ENCODE data around the gene GMEB2. TPM values are rescaled to one million over a fixed set of nuclear protein-coding genes. Genes with fewer than 3 reads are reported as not detected.

The GMEB2 gene
- total RNA-seq, 1 experiment from 2014 or later: 8.4 TPM

DNA sequence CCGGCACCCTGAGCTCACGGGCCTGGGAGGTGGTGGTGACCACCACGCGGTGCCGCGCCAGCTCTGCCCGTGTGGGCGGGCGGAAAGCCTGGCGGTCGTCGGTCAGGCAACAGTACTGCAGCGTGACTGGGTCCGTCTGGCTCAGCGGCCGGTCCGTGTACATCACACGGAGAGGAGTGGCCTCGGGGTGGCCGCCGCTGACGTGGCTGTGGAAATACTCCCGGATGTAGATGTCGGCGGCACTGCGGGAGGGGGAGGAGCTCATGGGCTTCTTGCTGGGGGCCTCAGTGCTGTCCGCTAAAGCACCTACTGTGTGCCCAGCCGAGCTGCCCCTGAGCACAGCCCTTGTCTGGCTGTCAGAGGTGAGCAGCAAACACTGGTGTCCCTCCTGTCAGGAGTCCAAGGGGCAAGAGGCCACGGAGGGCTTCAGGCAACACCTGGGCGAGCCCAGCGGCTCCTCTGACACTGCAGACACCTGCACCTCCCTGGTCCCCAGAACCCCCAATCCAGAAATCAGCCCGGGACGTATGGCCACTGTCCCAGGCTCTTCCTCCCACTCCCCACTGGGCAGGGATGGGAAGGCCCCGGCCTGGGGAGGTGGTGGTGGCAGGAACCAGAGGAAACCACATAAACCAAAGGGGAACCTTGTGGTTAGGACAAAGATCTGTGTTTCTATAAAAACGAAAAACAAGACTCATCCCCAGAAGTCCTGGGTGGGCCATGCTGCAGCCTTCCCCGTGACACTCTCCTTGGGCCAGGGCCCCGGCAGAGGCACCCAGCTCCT is 59.3 kb downstream of the GMEB2 start:
- H3K9me2 ChIP-seq (replicated peaks; ENCODE audit: insufficient read depth, low read length): no peaks in the 10 kb centered on the region
- H4K20me1 ChIP-seq (ENCODE audit: insufficient read depth, low read depth, low read length): 0 out of 2 replicates have a peak, but pooled peaks cover 3% of the 10 kb centered on the region
- no peaks in the 10 kb centered on the region for H3K27me3 ChIP-seq (ENCODE audit: low read length)
- no peak overlapping the region for H2AFZ ChIP-seq (ENCODE audit: low read length)
- no peak for DNase-seq
- H3K79me2 ChIP-seq (ENCODE audit: low read length): no peaks in the 10 kb centered on the region
- no peaks in the 10 kb centered on the region for H3K9me3 ChIP-seq (ENCODE audit: low read length)
- H3K9ac ChIP-seq (ENCODE audit: low read length): no peak overlapping the region
- H3K4me2 ChIP-seq (ENCODE audit: low read depth, low read length, poor library complexity, severe bottlenecking): no peak overlapping the region
- H3K4me1 ChIP-seq (ENCODE audit: low read length): no peaks in the 10 kb centered on the region
- no peak overlapping the region for H3K4me3 ChIP-seq (ENCODE audit: low read length)
- no peak overlapping the region for H3K27ac ChIP-seq (ENCODE audit: low read length)
- H3K36me3 ChIP-seq (ENCODE audit: insufficient read depth, low read length): no peaks in the 10 kb centered on the region

- H3K9me3 ChIP-seq (ENCODE audit: low read length): no peaks in the 10 kb centered on the region
- DNase-seq: no peak
- no peaks in the 10 kb centered on the region for H3K4me1 ChIP-seq (ENCODE audit: low read length)
- H3K27ac ChIP-seq (ENCODE audit: low read length): no peak overlapping the region
- no peak overlapping the region for H2AFZ ChIP-seq (ENCODE audit: low read length)
- no peak overlapping the region for H3K9ac ChIP-seq (ENCODE audit: low read length)
- H4K20me1 ChIP-seq (ENCODE audit: insufficient read depth, low read depth, low read length): 0 out of 2 replicates have a peak, but pooled peaks cover 3% of the 10 kb centered on the region
- H3K36me3 ChIP-seq (ENCODE audit: insufficient read depth, low read length): no peaks in the 10 kb centered on the region
- no peaks in the 10 kb centered on the region for H3K27me3 ChIP-seq (ENCODE audit: low read length)
- no peak overlapping the region for H3K4me3 ChIP-seq (ENCODE audit: low read length)
- no peaks in the 10 kb centered on the region for H3K79me2 ChIP-seq (ENCODE audit: low read length)
- H3K4me2 ChIP-seq (ENCODE audit: low read depth, low read length, poor library complexity, severe bottlenecking): no peak overlapping the region
- no peaks in the 10 kb centered on the region for H3K9me2 ChIP-seq (replicated peaks; ENCODE audit: insufficient read depth, low read length)
Observed at GRCh38 chr20:63567136-63567385, 59.8 kb downstream of the GMEB2 start.

GRCh38 chr20:63566395-63567135 is 60.3 kb downstream of the GMEB2 start:
- H3K9me3 ChIP-seq (ENCODE audit: low read length): no peaks in the 10 kb centered on the region
- H3K27ac ChIP-seq (ENCODE audit: low read length): no peak overlapping the region
- H3K79me2 ChIP-seq (ENCODE audit: low read length): no peaks in the 10 kb centered on the region
- H3K4me1 ChIP-seq (ENCODE audit: low read length): no peaks in the 10 kb centered on the region
- no peak overlapping the region for H3K9ac ChIP-seq (ENCODE audit: low read length)
- H2AFZ ChIP-seq (ENCODE audit: low read length): no peak overlapping the region
- H4K20me1 ChIP-seq (ENCODE audit: insufficient read depth, low read depth, low read length): 0 out of 2 replicates have a peak, but pooled peaks cover 3% of the 10 kb centered on the region
- no peaks in the 10 kb centered on the region for H3K9me2 ChIP-seq (replicated peaks; ENCODE audit: insufficient read depth, low read length)
- H3K4me3 ChIP-seq (ENCODE audit: low read length): no peak overlapping the region
- no peaks in the 10 kb centered on the region for H3K36me3 ChIP-seq (ENCODE audit: insufficient read depth, low read length)
- no peak overlapping the region for H3K4me2 ChIP-seq (ENCODE audit: low read depth, low read length, poor library complexity, severe bottlenecking)
- H3K27me3 ChIP-seq (ENCODE audit: low read length): no peaks in the 10 kb centered on the region
- no peak for DNase-seq

DNA sequence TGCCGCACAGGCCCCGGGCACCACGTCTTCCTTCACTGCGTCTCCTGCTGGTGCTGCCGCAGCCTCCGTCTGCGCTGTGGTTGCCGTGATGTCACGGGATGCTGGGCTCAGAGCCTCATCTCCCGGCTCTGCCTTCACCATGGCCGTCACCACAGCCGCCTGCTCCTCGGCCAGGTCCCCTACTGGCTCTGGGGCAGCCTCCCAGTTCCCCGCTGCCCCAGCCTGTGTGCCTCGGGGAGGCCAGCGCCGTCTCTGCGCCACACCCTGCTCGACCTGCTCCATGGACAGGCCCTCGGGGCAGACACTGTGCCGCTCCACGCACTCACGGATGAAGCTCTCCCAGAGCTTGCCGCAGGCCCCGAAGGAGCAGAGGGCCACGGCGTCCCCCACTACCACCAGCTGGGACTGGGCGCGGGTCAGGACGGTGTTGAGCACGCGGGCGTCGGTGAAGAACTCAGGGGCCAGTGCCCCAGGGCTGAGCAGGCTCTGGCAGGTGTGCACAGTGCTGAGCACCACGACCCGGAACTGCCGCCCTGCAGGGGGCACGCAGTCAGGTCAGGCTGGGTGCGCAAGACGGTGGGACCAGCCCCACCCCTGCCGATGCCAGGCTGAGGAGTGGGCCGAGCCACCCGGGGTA is 61.1 kb downstream of the GMEB2 start:
- H3K9me2 ChIP-seq (replicated peaks; ENCODE audit: insufficient read depth, low read length): no peaks in the 10 kb centered on the region
- no peaks in the 10 kb centered on the region for H3K9me3 ChIP-seq (ENCODE audit: low read length)
- 0 out of 2 replicates have a peak, but pooled peaks cover 3% of the 10 kb centered on the region for H4K20me1 ChIP-seq (ENCODE audit: insufficient read depth, low read depth, low read length)
- H2AFZ ChIP-seq (ENCODE audit: low read length): no peak overlapping the region
- no peaks in the 10 kb centered on the region for H3K4me1 ChIP-seq (ENCODE audit: low read length)
- H3K9ac ChIP-seq (ENCODE audit: low read length): no peak overlapping the region
- H3K27me3 ChIP-seq (ENCODE audit: low read length): no peaks in the 10 kb centered on the region
- no peak overlapping the region for H3K4me3 ChIP-seq (ENCODE audit: low read length)
- H3K4me2 ChIP-seq (ENCODE audit: low read depth, low read length, poor library complexity, severe bottlenecking): no peak overlapping the region
- no peaks in the 10 kb centered on the region for H3K79me2 ChIP-seq (ENCODE audit: low read length)
- H3K36me3 ChIP-seq (ENCODE audit: insufficient read depth, low read length): no peaks in the 10 kb centered on the region
- H3K27ac ChIP-seq (ENCODE audit: low read length): no peak overlapping the region
- DNase-seq: no peak

GRCh38 chr20:63565021-63565698 is 61.7 kb downstream of the GMEB2 start:
- Histone ChIP-seq H3K27ac (ENCODE audit: low read length) (no peak overlapping the region), H3K4me2 (ENCODE audit: low read depth, low read length, poor library complexity, severe bottlenecking) (no peak overlapping the region), H3K79me2 (ENCODE audit: low read length) (no peaks in the 10 kb centered on the region), H3K9me2 (replicated peaks; ENCODE audit: insufficient read depth, low read length) (no peaks in the 10 kb centered on the region), H3K27me3 (ENCODE audit: low read length) (no peaks in the 10 kb centered on the region), H3K4me3 (ENCODE audit: low read length) (no peak overlapping the region), H3K9ac (ENCODE audit: low read length) (no peak overlapping the region), H3K4me1 (ENCODE audit: low read length) (no peaks in the 10 kb centered on the region), H3K9me3 (ENCODE audit: low read length) (no peaks in the 10 kb centered on the region), H2AFZ (ENCODE audit: low read length) (no peak overlapping the region), H4K20me1 (ENCODE audit: insufficient read depth, low read depth, low read length) (0 out of 2 replicates have a peak, but pooled peaks cover 3% of the 10 kb centered on the region), H3K36me3 (ENCODE audit: insufficient read depth, low read length) (no peaks in the 10 kb centered on the region)
- DNase-seq: no peak

DNA sequence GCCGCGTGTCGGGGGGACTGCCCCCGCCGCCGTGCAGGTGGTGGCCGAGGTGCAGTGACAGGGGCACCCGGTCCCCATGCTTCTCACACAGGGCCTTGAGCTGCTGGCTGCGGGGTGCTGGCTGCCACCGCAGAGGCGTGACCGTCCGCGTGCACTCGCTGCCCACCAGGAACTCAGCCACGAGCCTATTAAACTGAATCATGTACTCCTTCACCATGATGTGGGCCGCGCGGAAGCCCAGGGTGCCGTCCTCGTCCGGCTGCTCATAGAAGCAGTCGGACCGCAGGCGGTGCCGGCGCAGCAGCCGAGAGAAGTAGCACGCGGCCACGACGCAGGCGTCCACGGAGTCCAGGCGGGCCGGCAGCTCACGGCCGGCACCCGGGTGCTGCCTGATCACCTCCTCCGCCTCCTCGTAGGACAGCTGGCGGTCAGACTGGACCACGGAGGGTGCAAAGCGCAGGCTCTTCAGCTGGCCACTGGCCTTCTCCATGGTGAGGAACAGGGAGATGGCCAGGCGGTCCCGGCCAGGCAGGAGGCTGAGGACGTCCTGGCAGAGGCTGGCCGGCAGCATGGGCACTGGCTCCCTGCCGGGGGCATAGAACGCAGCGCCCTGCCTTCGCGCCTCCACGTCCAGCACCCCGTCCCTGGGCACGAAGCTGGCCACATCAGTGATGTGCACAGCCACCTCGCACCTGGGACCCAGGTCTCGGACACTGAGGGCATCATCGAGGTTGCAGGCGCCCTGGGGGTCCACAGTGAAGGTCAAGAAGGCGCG is 62.7 kb downstream of the GMEB2 start:
- H3K4me1 ChIP-seq (ENCODE audit: low read length): no peaks in the 10 kb centered on the region
- DNase-seq: no peak
- no peaks in the 10 kb centered on the region for H3K9me2 ChIP-seq (replicated peaks; ENCODE audit: insufficient read depth, low read length)
- H3K4me3 ChIP-seq (ENCODE audit: low read length): no peak overlapping the region
- no peak overlapping the region for H3K9ac ChIP-seq (ENCODE audit: low read length)
- H3K79me2 ChIP-seq (ENCODE audit: low read length): no peaks in the 10 kb centered on the region
- H3K36me3 ChIP-seq (ENCODE audit: insufficient read depth, low read length): no peaks in the 10 kb centered on the region
- H3K27me3 ChIP-seq (ENCODE audit: low read length): no peaks in the 10 kb centered on the region
- H2AFZ ChIP-seq (ENCODE audit: low read length): no peak overlapping the region
- H3K9me3 ChIP-seq (ENCODE audit: low read length): no peaks in the 10 kb centered on the region
- H4K20me1 ChIP-seq (ENCODE audit: insufficient read depth, low read depth, low read length): 0 out of 2 replicates have a peak, but pooled peaks cover under 1% of the 10 kb centered on the region
- no peak overlapping the region for H3K27ac ChIP-seq (ENCODE audit: low read length)
- no peak overlapping the region for H3K4me2 ChIP-seq (ENCODE audit: low read depth, low read length, poor library complexity, severe bottlenecking)

DNA sequence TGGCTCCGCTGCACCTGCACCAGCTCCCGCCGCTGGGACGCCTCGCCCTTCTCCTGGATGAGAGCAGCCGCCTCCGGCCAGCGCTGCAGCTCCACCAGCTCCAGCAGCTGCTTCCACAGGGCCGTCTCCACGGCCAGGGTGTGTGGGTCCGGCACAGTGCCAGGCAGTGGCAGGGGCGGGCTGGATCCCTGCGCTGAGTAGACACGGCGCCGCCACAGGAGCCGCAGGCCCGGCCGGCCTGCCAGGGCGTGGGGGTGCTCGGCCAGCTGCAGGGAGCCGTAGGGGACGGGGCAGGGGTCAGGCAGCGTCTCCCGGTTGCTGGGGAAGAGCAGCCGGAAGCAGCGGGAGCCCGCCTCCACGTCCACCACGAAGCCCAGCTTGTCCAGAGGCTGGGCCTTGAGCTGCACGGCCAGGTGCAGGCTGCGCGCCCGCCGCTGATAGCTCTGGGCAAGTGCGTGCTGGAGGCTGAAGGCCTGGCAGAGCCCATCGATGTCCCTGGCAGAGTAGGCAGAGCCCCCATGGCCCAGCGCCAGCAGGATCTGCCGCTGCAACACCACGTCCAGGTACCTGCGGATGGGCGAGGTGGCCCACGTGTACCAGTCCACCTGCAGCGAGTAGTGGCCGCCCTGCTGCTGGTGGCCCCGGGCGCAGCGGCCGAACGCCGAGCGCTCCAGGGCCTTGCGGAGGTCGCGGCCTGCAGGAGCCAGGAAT is 63.5 kb downstream of the GMEB2 start:
- no peaks in the 10 kb centered on the region for H3K27me3 ChIP-seq (ENCODE audit: low read length)
- H3K9ac ChIP-seq (ENCODE audit: low read length): no peak overlapping the region
- H3K4me2 ChIP-seq (ENCODE audit: low read depth, low read length, poor library complexity, severe bottlenecking): no peak overlapping the region
- no peaks in the 10 kb centered on the region for H3K36me3 ChIP-seq (ENCODE audit: insufficient read depth, low read length)
- H3K9me2 ChIP-seq (replicated peaks; ENCODE audit: insufficient read depth, low read length): no peaks in the 10 kb centered on the region
- H3K27ac ChIP-seq (ENCODE audit: low read length): no peak overlapping the region
- H2AFZ ChIP-seq (ENCODE audit: low read length): no peak overlapping the region
- H3K4me3 ChIP-seq (ENCODE audit: low read length): no peak overlapping the region
- no peaks in the 10 kb centered on the region for H3K79me2 ChIP-seq (ENCODE audit: low read length)
- no peaks in the 10 kb centered on the region for H4K20me1 ChIP-seq (ENCODE audit: insufficient read depth, low read depth, low read length)
- no peaks in the 10 kb centered on the region for H3K9me3 ChIP-seq (ENCODE audit: low read length)
- DNase-seq: no peak
- H3K4me1 ChIP-seq (ENCODE audit: low read length): no peaks in the 10 kb centered on the region
